ENCODE results near the gene BIN1.

GRCh38 chr2:127094509-127095366 lies 12.2 kb downstream of the BIN1 start:
- TF ChIP-seq CTCF (IDR thresholded peaks at IDR 0.05; ENCODE audit: low read length) (no peak), EZH2phosphoT487 (IDR thresholded peaks at IDR 0.05; ENCODE audit: low read length) (no peak), EZH2 (optimal IDR thresholded peaks at IDR 0.05; ENCODE audit: low read depth, low read length) (no peak)
